Activated CD4-positive, alpha-beta memory T cell treated with anti-CD3 and anti-CD28 coated beads for 36 hours (primary cell): Measurements from ENCODE around the gene BLVRB. TPM values are rescaled to one million over a fixed set of nuclear protein-coding genes. Genes with fewer than 3 reads are reported as not detected.
"Not testable (repeated sequence)": the region's sequence is repeated elsewhere in the genome, so short reads cannot be mapped to it uniquely, and the experiment has no call there.

Experiments
- CTCF ChIA-PET: fragments of 350-600 bp; sonication (Branson Sonifier 250); formaldehyde crosslinking; loops from one replicate; lab custom pipeline; 2021; ENCODE audit warnings: antibody characterized with exemption, inconsistent platforms; lab: Charles Lee
- POLR2A ChIA-PET: fragments of 350-600 bp; sonication (Branson Sonifier 250); formaldehyde crosslinking; loops from one replicate; lab custom pipeline; 2021; ENCODE audit warnings: antibody characterized with exemption; lab: Charles Lee
- DNase-seq: peaks from one replicate; pipeline ENCODE4 v3.0.0-alpha.2; 2020
- H3K27ac Mint-ChIP-seq: one replicate; pipeline ENCODE4 v1.8.0; 2021; ENCODE audit warnings: mixed read lengths
- H3K27me3 Mint-ChIP-seq: one replicate; pipeline ENCODE4 v1.8.0; 2021; ENCODE audit warnings: mixed read lengths
- H3K36me3 Mint-ChIP-seq: one replicate; pipeline ENCODE4 v1.8.0; 2021; ENCODE audit warnings: mixed read lengths
- H3K4me1 Mint-ChIP-seq: one replicate; pipeline ENCODE4 v1.8.0; 2021; ENCODE audit warnings: low read depth, mixed read lengths
- H3K4me3 Mint-ChIP-seq: one replicate; pipeline ENCODE4 v1.8.0; 2021; ENCODE audit warnings: mild to moderate bottlenecking, mixed read lengths
- H3K9me3 Mint-ChIP-seq: one replicate; pipeline ENCODE4 v1.8.0; 2021; ENCODE audit warnings: mixed read lengths
- intact Hi-C: fragments of 100-400 bp; cut with micrococcal nuclease; formaldehyde crosslinking; loops from one replicate; pipeline ENCODE4 v1.15.1; 2023
- total RNA-seq, 2 experiments: library from RNA; stranded (reverse); gene quantifications; one replicate each; pipeline ENCODE4 v1.2.3, GENCODE V29; 2021

BLVRB gene
- total RNA-seq, 2 experiments from 2014 or later = 34.6 to 37.6 TPM

DNA sequence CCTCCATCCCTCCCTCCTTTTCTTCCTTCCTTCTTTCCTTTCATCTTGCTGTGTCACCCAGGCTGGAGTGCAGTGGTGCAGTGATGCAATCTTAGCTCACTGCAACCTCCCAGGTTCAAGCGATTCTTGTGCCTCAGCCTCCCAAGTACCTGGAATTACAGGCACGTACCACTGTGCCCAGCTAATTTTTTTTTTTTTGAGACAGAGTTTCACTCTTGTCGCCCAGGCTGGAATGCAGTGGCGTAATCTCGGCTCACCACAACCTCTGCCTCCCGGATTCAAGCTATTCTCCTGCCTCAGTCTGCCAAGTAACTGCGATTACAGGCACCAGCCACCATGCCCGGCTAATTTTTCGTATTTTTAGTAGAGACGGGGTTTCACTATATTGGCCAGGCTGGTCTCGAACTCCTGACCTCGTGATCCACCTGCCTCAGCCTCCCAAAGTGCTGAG is 1.9 kb downstream of the BLVRB start:
- Mint-ChIP-seq H3K4me1 (peaks cover 31% of the 10 kb centered on the region), H3K27me3 (peaks cover 10% of the 10 kb centered on the region)
- POLR2A ChIA-PET = interaction anchor here (1.0 to 4.3 kb wide), 5 partner anchors 20 to 46 kb away, joined by 4 to 20 read pairs (median 5); partner anchors contain the start of genes SERTAD1 and SERTAD3
- intact Hi-C loops = loop anchor here (2.0 to 10.0 kb wide), 5 partner anchors 37 to 291 kb away; partner anchors contain the start of genes ACTMAP and SNRPA
- not testable (repeated sequence) for H3K36me3 Mint-ChIP-seq, H3K9me3 Mint-ChIP-seq, H3K4me3 Mint-ChIP-seq, H3K27ac Mint-ChIP-seq, DNase-seq
- CTCF ChIA-PET = interaction anchor here (0.6 to 4.1 kb wide), 27 partner anchors 8 to 610 kb away, joined by 3 to 32 read pairs (median 4); partner anchors contain the start of genes PRX, SERTAD1 and SERTAD3

DNA sequence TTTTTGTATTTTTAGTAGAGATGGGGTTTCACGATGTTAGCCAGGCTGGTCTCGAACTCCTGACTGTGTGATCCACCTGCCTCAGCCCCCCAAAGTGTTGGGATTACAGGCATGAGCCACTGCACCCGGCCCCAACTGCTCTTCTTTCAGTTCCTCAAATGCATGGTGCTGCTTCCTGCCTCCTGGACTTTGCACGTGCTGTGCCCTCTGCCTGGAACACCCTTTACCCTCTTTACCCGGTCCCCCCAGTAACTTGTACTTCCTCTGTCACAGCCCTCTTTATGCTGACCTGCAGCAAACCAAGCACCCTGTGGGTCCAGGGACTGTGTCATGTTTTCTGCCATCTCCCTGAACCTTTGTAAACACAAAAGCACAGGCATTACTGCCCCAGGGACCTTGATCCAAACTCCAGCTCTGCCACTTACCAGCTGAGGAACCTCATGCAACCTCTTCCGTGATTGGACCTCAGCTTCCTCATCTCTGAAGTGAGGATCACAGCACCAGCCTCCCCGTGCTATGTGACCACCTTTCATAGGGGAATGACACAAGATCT is 3.8 kb downstream of the BLVRB start:
- ChIA-PET CTCF (no interaction called here), POLR2A (interaction anchor here (0.7 kb wide), 1 partner anchor 405 kb away, joined by 5 read pairs; no protein-coding TSS in a partner anchor)
- peaks cover 5% of the 10 kb centered on the region for H3K36me3 Mint-ChIP-seq
- no peaks in the 10 kb centered on the region for H3K9me3 Mint-ChIP-seq
- intact Hi-C loops = loop anchor here (10.0 kb wide), 3 partner anchors 57 to 293 kb away; partner anchors contain the start of genes ACTMAP and SNRPA
- DNase-seq = no peak
- no peak overlapping the region for H3K27ac Mint-ChIP-seq
- H3K4me1 Mint-ChIP-seq = peaks cover 28% of the 10 kb centered on the region
- no peak overlapping the region for H3K4me3 Mint-ChIP-seq
- H3K27me3 Mint-ChIP-seq = peaks cover 6% of the 10 kb centered on the region

DNA sequence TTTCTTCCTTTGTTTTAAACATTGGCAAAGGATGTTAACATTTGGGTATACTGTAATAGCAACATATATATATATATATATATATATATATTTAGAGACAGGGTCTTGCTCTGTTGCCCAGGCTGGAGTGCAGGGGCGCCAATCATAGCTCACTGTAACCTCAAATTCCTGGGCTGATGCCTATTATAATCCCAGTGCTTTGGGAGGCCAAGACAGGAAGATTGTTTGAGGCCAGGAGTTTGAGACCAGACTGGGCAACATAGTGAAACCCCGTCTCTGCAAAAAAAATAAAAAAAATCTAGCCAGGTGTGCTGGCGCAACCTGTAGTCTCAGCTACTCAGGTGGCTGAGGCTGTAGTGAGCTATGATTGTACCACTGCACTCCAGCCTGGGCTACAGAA is 5.4 kb downstream of the BLVRB start:
- POLR2A ChIA-PET = no interaction called here
- Mint-ChIP-seq H3K36me3 (no peaks in the 10 kb centered on the region), H3K4me3 (no peak overlapping the region), H3K27ac (no peak overlapping the region), H3K4me1 (peaks cover 17% of the 10 kb centered on the region), H3K9me3 (no peaks in the 10 kb centered on the region), H3K27me3 (no peaks in the 10 kb centered on the region)
- DNase-seq = no peak
- CTCF ChIA-PET = interaction anchor here (0.7 kb wide), 1 partner anchor 39 kb away, joined by 3 read pairs; no protein-coding TSS in a partner anchor
- intact Hi-C loops = loop anchor here (10.0 kb wide), 3 partner anchors 55 to 295 kb away; partner anchors contain the start of genes ACTMAP and SNRPA

DNA sequence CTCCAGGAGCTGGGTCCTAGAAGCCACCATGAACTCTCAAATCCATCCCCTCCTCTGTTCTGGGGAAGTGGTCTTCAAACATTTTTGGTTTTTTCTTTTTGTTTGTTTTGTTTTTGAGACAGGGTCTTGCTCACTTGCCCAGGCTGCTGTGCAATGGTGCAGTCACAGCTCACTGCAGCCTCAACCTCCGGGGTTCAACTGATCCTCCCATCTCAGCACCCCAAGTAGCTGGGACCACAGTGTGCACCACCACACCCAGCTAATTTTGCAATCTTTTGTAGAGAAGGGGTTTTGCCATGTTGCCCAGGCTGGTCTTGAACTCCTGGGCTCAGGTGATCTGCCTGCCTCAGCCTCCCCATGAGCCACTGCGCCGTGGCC is 7.0 kb downstream of the BLVRB start:
- Mint-ChIP-seq H3K9me3 (no peaks in the 10 kb centered on the region), H3K4me3 (no peak overlapping the region), H3K27me3 (no peaks in the 10 kb centered on the region), H3K36me3 (no peaks in the 10 kb centered on the region), H3K4me1 (peaks cover 6% of the 10 kb centered on the region), H3K27ac (no peak overlapping the region)
- CTCF ChIA-PET = no interaction called here
- intact Hi-C loops = no loop called here
- no peak for DNase-seq
- POLR2A ChIA-PET = no interaction called here

DNA sequence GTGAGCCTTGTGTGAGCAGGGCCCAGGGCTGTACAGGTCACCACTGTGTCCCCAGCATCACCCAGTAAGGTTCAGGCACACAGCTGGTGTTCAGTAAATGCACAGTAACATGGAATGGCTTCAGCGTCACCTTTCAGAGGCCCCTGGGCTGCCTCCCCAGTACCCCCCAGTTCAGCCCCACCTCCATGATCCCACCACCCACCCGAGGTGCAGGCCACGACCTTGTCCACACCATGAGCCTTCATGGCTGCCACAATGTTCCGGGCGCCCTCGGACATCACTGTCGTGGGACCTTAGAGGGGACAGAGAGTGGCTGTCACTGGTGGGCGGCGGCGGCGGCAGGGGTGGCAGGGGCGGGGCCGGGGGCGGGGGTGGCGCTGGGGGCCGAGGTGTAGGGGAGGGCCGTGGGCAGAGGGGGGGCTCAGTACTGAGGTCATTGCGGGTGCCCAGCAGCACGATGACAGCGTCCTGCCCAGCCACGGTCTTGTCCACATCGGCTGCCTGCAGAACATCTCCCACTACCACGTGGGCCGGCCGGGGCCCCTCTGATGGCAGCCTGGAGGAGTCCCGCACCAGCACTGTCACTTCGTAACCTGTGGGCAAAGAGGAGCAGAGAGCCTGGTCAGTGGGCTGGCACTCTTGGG is 7.5 kb downstream of the BLVRB start:
- ChIA-PET CTCF (no interaction called here), POLR2A (no interaction called here)
- H3K27me3 Mint-ChIP-seq = no peaks in the 10 kb centered on the region
- intact Hi-C loops = no loop called here
- H3K36me3 Mint-ChIP-seq = no peaks in the 10 kb centered on the region
- DNase-seq = no peak
- H3K4me3 Mint-ChIP-seq = no peak overlapping the region
- H3K27ac Mint-ChIP-seq = no peak overlapping the region
- peaks cover 3% of the 10 kb centered on the region for H3K4me1 Mint-ChIP-seq
- H3K9me3 Mint-ChIP-seq = no peaks in the 10 kb centered on the region

DNA sequence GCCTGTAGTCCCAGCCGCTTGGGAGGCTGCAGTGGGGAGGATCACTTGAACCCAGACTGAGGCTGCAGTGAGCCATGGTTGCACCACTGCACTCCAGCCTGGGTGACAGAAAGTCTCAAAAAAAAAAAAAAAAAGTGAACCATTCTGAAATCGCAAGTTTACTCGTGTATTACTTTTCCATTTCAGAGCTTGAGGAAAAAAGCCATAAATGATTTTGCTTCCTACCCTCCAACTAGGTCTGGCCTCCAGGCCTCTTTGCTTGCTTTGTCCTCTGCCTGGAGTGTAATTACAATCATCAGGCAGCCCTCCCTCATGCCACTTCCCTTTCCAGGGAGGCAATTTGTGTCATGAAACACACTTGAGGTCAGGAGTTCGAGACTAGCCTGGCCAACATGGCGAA is 8.5 kb downstream of the BLVRB start:
- DNase-seq = no peak
- Mint-ChIP-seq H3K4me3 (no peak overlapping the region), H3K36me3 (no peaks in the 10 kb centered on the region), H3K27ac (no peak overlapping the region), H3K9me3 (no peaks in the 10 kb centered on the region), H3K27me3 (no peaks in the 10 kb centered on the region), H3K4me1 (no peaks in the 10 kb centered on the region)
- ChIA-PET POLR2A (no interaction called here), CTCF (no interaction called here)
- intact Hi-C loops = no loop called here

DNA sequence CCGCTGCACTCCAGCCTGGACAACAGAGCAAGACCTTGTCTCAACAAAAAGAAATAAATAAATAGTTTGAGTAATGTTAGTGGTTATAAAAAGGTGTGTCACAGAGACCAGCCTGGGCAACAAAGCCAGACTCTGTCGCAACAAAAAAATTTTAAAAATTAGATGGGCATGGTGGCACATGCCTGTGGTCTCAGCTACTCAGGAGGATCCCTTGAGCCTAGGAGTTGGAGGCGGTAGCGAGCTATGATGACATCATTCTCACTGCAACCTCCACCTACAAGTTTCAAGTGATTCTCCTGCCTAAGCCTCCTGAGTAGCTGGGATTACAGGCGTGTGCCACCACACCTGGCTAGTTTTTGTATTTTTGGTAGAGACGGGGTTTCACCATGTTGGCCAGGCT is 11.6 kb downstream of the BLVRB start:
- POLR2A ChIA-PET, intact Hi-C loops, H3K27me3 Mint-ChIP-seq, H3K4me3 Mint-ChIP-seq, H3K4me1 Mint-ChIP-seq, H3K27ac Mint-ChIP-seq, H3K9me3 Mint-ChIP-seq, DNase-seq, H3K36me3 Mint-ChIP-seq: not testable (repeated sequence)
- CTCF ChIA-PET = interaction anchor here (0.8 to 2.2 kb wide), 3 partner anchors 11 to 181 kb away, joined by 3 to 13 read pairs (median 5); partner anchors contain the start of gene BLVRB

DNA sequence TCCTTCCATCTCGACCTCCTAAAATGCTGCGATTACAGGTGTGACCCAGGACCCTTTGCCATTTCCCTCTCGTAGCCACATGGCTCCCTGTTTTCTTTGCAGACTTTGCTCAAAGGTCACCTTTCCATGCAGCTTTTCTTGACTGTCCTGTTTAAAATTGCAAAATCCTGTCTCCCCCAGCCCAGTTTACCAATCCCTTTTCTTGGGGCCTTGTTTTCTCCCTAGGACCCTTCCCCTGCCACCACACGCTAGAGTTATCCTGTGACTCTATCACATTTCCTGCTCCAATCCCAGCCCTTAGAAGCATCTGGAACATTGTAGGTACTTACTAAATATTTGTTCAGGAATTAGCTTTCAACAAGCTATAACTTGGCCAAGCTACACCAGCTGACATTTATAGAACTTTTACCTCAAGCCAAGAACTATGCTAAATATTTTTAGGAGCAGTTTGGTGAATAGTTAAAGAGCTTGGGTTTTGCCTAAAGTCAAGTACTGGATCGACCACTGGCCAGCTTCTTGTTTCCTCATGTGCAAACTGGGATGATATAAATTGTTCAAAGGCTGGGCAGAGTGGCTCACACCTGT is 12.3 kb downstream of the BLVRB start:
- ChIA-PET POLR2A (interaction anchor here (0.6 to 0.9 kb wide), 2 partner anchors 64 to 684 kb away, joined by 3 to 4 read pairs; no protein-coding TSS in a partner anchor), CTCF (interaction anchor here (0.8 to 2.2 kb wide), 3 partner anchors 12 to 181 kb away, joined by 3 to 13 read pairs (median 5); partner anchors contain the start of gene BLVRB)
- Mint-ChIP-seq H3K27ac (no peak overlapping the region), H3K4me3 (no peak overlapping the region), H3K4me1 (no peaks in the 10 kb centered on the region), H3K36me3 (no peaks in the 10 kb centered on the region), H3K27me3 (no peaks in the 10 kb centered on the region), H3K9me3 (no peaks in the 10 kb centered on the region)
- no peak for DNase-seq
- intact Hi-C loops = no loop called here

DNA sequence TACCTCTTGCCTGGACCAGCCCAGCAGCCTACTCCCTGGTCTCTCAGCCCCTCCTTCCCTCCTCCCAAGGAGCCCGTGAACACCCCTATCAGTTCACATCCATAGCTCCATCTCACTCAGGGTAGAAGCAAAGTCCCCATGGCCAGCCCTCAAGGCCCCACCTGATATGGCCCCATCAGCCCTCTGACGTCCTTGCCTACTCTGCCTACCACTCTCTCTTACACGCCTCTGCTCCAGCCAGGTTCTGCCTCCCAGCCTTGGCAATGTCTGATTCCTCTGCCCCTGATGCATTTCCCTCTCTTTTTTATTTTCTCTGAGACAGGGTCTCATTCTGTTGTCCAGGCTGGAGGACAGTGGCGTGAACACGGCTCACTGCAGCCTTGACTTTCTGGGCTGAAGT is 13.5 kb downstream of the BLVRB start:
- no peaks in the 10 kb centered on the region for H3K27me3 Mint-ChIP-seq
- no peak for DNase-seq
- ChIA-PET CTCF (interaction anchor here (1.2 to 1.4 kb wide), 2 partner anchors 12 to 183 kb away, joined by 3 to 4 read pairs; no protein-coding TSS in a partner anchor), POLR2A (interaction anchor here (0.6 to 0.9 kb wide), 2 partner anchors 682 to 1271 kb away, joined by 3 read pairs; no protein-coding TSS in a partner anchor)
- no peaks in the 10 kb centered on the region for H3K36me3 Mint-ChIP-seq
- H3K4me1 Mint-ChIP-seq = no peaks in the 10 kb centered on the region
- intact Hi-C loops = no loop called here
- H3K27ac Mint-ChIP-seq = no peak overlapping the region
- no peak overlapping the region for H3K4me3 Mint-ChIP-seq
- H3K9me3 Mint-ChIP-seq = no peaks in the 10 kb centered on the region

DNA sequence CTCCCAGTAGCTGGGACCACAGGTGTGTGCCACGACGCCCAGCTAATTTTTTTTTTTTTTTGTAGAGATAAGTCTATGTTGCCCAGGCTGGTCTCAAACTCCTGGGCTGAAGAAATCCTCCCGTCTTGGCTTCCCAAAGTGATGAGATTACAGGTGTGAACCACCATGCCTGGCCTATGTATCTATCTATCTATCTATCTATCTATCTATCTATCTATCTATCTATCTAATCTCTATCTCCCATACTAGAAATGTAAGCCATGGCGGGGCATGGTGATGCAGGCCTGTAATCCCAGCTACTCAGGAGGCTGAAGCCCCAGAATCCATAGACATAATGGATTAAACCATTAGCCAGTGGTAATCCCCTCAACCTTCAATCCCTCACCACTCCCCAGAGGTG is 14.9 kb downstream of the BLVRB start:
- ChIA-PET POLR2A (no interaction called here), CTCF (interaction anchor here (1.0 to 1.4 kb wide), 2 partner anchors 14 to 184 kb away, joined by 3 to 4 read pairs; no protein-coding TSS in a partner anchor)
- intact Hi-C loops = no loop called here
- Mint-ChIP-seq H3K36me3 (no peaks in the 10 kb centered on the region), H3K9me3 (no peaks in the 10 kb centered on the region), H3K4me3 (no peak overlapping the region), H3K27me3 (no peaks in the 10 kb centered on the region), H3K27ac (no peak overlapping the region), H3K4me1 (no peaks in the 10 kb centered on the region)
- no peak for DNase-seq

DNA sequence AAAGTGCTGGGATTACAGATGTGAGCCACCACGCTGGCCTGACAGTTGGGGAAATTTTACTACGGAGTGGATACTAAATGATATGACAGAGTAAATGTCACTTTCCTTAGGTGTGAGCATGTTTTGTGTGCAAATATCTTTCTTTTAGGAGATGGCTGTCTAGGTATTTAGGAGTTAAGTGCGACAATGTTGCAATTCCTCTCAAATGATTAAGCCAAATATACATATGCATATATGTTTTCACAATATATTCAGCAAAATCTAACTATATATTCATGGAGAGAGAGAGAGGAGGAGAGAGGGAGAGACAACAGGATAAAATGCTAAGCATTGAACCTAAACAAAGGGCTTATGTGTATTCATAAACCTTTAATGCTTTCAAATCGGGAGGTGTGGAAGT is 16.0 kb downstream of the BLVRB start:
- POLR2A ChIA-PET = interaction anchor here (0.6 kb wide), 1 partner anchor 308 kb away, joined by 3 read pairs; no protein-coding TSS in a partner anchor
- intact Hi-C loops = no loop called here
- Mint-ChIP-seq H3K4me3 (no peak overlapping the region), H3K27me3 (no peaks in the 10 kb centered on the region), H3K9me3 (no peaks in the 10 kb centered on the region), H3K27ac (no peak overlapping the region), H3K4me1 (peaks cover 4% of the 10 kb centered on the region), H3K36me3 (no peaks in the 10 kb centered on the region)
- CTCF ChIA-PET = interaction anchor here (0.7 kb wide), 1 partner anchor 86 kb away, joined by 3 read pairs; no protein-coding TSS in a partner anchor
- DNase-seq = no peak
